GM23338 (cell line): ENCODE data around the gene ATP5PB. TPM values are rescaled to one million over a fixed set of nuclear protein-coding genes. Genes with fewer than 3 reads are reported as not detected.

Source experiments
- ATAC-seq: fragments of 200-7000 bp; cut with Tn5 transposase; 3 replicates; pipeline ENCODE4 v1.9.1; 2020
- DNase-seq: peaks from one replicate; pipeline ENCODE4 v3.0.0-alpha.2; 2015; ENCODE audit warnings: low spot score
- H2AFZ ChIP-seq: fragments of 200-600 bp; sonication (generic); 2 replicates; pipeline ENCODE4 v1.8.0; 2016; ENCODE audit warnings: antibody characterized with exemption, mild to moderate bottlenecking, moderate library complexity
- H3F3A ChIP-seq: fragments of 200-600 bp; sonication (generic); replicated peaks from 2 replicates; pipeline ENCODE4 v1.8.0; 2017; ENCODE audit warnings: antibody characterized with exemption, mixed run types, low read depth
- H3K27ac ChIP-seq: fragments of 200-600 bp; sonication (generic); 2 replicates; pipeline ENCODE4 v1.6.1; 2016; ENCODE audit warnings: low read depth
- H3K27me3 ChIP-seq: fragments of 200-600 bp; sonication (generic); 2 replicates; pipeline ENCODE4 v1.8.0; 2016; ENCODE audit warnings: mild to moderate bottlenecking, mixed run types, moderate library complexity; ENCODE audit not compliant: insufficient read depth
- H3K36me3 ChIP-seq: fragments of 200-600 bp; sonication (generic); 2 replicates; pipeline ENCODE4 v1.8.0; 2016; ENCODE audit warnings: mild to moderate bottlenecking; ENCODE audit not compliant: insufficient read depth
- H3K4me1 ChIP-seq: fragments of 200-600 bp; sonication (generic); 2 replicates; pipeline ENCODE4 v1.8.0; 2016; ENCODE audit warnings: mild to moderate bottlenecking, moderate library complexity; ENCODE audit not compliant: insufficient read depth
- H3K4me2 ChIP-seq: fragments of 200-600 bp; sonication (generic); 2 replicates; pipeline ENCODE4 v1.7.1; 2017; ENCODE audit warnings: mixed run types
- H3K4me3 ChIP-seq: fragments of 200-600 bp; sonication (generic); 2 replicates; pipeline ENCODE4 v1.6.1; 2016; ENCODE audit warnings: mixed run types
- H3K79me2 ChIP-seq: fragments of 200-600 bp; sonication (generic); replicated peaks from 2 replicates; pipeline ENCODE4 v1.8.0; 2017; ENCODE audit warnings: mild to moderate bottlenecking; ENCODE audit not compliant: insufficient read depth
- H3K9me2 ChIP-seq: fragments of 200-600 bp; sonication (generic); 2 replicates; pipeline ENCODE4 v1.8.0; 2017; ENCODE audit not compliant: insufficient read depth
- H4K20me1 ChIP-seq: fragments of 200-600 bp; sonication (generic); replicated peaks from 2 replicates; pipeline ENCODE4 v1.8.0; 2017; ENCODE audit warnings: mild to moderate bottlenecking; ENCODE audit not compliant: insufficient read depth
- H3K27ac Mint-ChIP-seq: 2 replicates; pipeline ENCODE4 v1.8.0; 2020; ENCODE audit warnings: inconsistent platforms, mild to moderate bottlenecking, moderate library complexity, mixed read lengths
- H3K27me3 Mint-ChIP-seq: 3 replicates; pipeline ENCODE4 v1.8.0; 2022; ENCODE audit warnings: low read depth, mild to moderate bottlenecking, moderate library complexity, mixed read lengths, inconsistent platforms; ENCODE audit not compliant: insufficient read depth, poor library complexity
- H3K36me3 Mint-ChIP-seq: 3 replicates; pipeline ENCODE4 v1.8.0; 2021; ENCODE audit warnings: low read depth, mild to moderate bottlenecking, inconsistent platforms, moderate library complexity, mixed read lengths
- H3K4me1 Mint-ChIP-seq: 3 replicates; pipeline ENCODE4 v1.8.0; 2020; ENCODE audit warnings: mild to moderate bottlenecking, inconsistent platforms, mixed read lengths
- H3K4me3 Mint-ChIP-seq: 3 replicates; pipeline ENCODE4 v1.8.0; 2021; ENCODE audit warnings: moderate library complexity, mild to moderate bottlenecking, inconsistent platforms, mixed read lengths
- H3K9me3 Mint-ChIP-seq: 3 replicates; pipeline ENCODE4 v1.8.0; 2020; ENCODE audit warnings: moderate library complexity, mild to moderate bottlenecking, inconsistent platforms, mixed read lengths
- CREB1 ChIP-seq: fragments of 250-450 bp; sonication (Bioruptor Pico); IDR thresholded peaks from 2 replicates; pipeline ENCODE4 v1.5.0; 2020; ENCODE audit warnings: low read depth, mild to moderate bottlenecking, moderate library complexity
- CTCF ChIP-seq, 2 experiments: fragments of 200-600 bp in 1 of 2; sonication (generic) in 1 of 2; conservative IDR thresholded peaks; 2 replicates each; pipeline versions ENCODE4 v1.5.1 to v1.6.1; 2016 to 2017; ENCODE audit warnings: antibody characterized with exemption in 2 of 2, low read depth in 2 of 2, mild to moderate bottlenecking in 2 of 2, moderate library complexity in 1 of 2
- EZH2 ChIP-seq: fragments of 200-600 bp; sonication (generic); IDR thresholded peaks from one replicate; pipeline ENCODE4 v1.8.0; 2017; ENCODE audit warnings: antibody characterized with exemption, mild to moderate bottlenecking, low read depth; ENCODE audit not compliant: unreplicated experiment
- JUNB ChIP-seq: IDR thresholded peaks from one replicate; pipeline ENCODE4 v1.6.1; 2016; ENCODE audit warnings: antibody characterized with exemption; ENCODE audit not compliant: unreplicated experiment
- NANOG ChIP-seq: IDR thresholded peaks from 2 replicates; pipeline ENCODE4 v1.6.1; 2016; ENCODE audit warnings: antibody characterized with exemption, borderline replicate concordance
- POLR2AphosphoS5 ChIP-seq: IDR thresholded peaks from 2 replicates; pipeline ENCODE4 v1.6.1; 2016; ENCODE audit warnings: antibody characterized with exemption, low read depth
- REST ChIP-seq: IDR thresholded peaks from one replicate; pipeline ENCODE4 v1.6.1; 2018; ENCODE audit warnings: antibody characterized with exemption; ENCODE audit not compliant: unreplicated experiment
- ZNF114 ChIP-seq: fragments of 250-450 bp; sonication (Bioruptor Pico); IDR thresholded peaks from 2 replicates; pipeline ENCODE4 v1.5.0; 2020; ENCODE audit warnings: mild to moderate bottlenecking, moderate library complexity
- ZNF331 ChIP-seq: fragments of 250-450 bp; sonication (Bioruptor Pico); IDR thresholded peaks from 2 replicates; pipeline ENCODE4 v1.5.0; 2020; ENCODE audit warnings: low read depth, mild to moderate bottlenecking, moderate library complexity
- ZNF462 ChIP-seq: fragments of 250-450 bp; sonication (Bioruptor Pico); IDR thresholded peaks from 2 replicates; pipeline ENCODE4 v1.5.0; 2020; ENCODE audit warnings: mild to moderate bottlenecking, moderate library complexity
- polyA plus RNA-seq: library from polyadenylated mRNA; unstranded; fragments of >200 nt; fragmentation: Nextera tagmentation; extraction: Ambion mirVana; gene quantifications from 2 replicates; pipeline ENCODE4 v1.2.1, GENCODE V29; 2016
- total RNA-seq: library from RNA; depleted of rRNA; stranded (reverse); fragments of >200 nt; shearing (Covaris generic); gene quantifications from 2 replicates; pipeline ENCODE4 v1.2.3, GENCODE V29; 2014

Gene ATP5PB
- total and polyA plus RNA-seq, 2 experiments from 2014 or later = 279 to 300 TPM

- Histone ChIP-seq H3K4me3 (no peak overlapping the region), H3K4me1 (no peaks in the 10 kb centered on the region), H3K9me2 (no peaks in the 10 kb centered on the region), H3K27ac (peak overlapping the region; percentile 67), H3F3A (no peaks in the 10 kb centered on the region), H3K4me2 (no peak overlapping the region), H3K36me3 (peaks cover 72% of the 10 kb centered on the region), H2AFZ (no peak overlapping the region), H3K79me2 (peaks cover 22% of the 10 kb centered on the region), H4K20me1 (peaks cover 39% of the 10 kb centered on the region), H3K27me3 (no peaks in the 10 kb centered on the region)
- ATAC-seq (peak; percentile 94), DNase-seq (peak; percentile 82)
- H3K9me3 Mint-ChIP-seq = no peaks in the 10 kb centered on the region
- no peaks in the 10 kb centered on the region for H3K27me3 Mint-ChIP-seq
- H3K36me3 Mint-ChIP-seq = peaks cover 91% of the 10 kb centered on the region
- TF ChIP-seq CREB1 (CRISPR knock-in tag) = no peak
- TF ChIP-seq CTCF (conservative IDR thresholded peaks at IDR 0.05; ENCODE audit: low read depth in 2 of 2) = peak; percentile 74 to 77
- no peaks in the 10 kb centered on the region for H3K4me1 Mint-ChIP-seq
- H3K4me3 Mint-ChIP-seq = no peak overlapping the region
- H3K27ac Mint-ChIP-seq = peak overlapping the region; percentile 75
Measured at GRCh38 chr1:111441573-111442192, 7.6 kb upstream of the ATP5PB start.

- Histone ChIP-seq H3K9me2 (no peaks in the 10 kb centered on the region), H3K27ac (peak overlapping the region; percentile 67; the same call in 1 of the 2 replicates), H2AFZ (no peak overlapping the region), H3F3A (no peaks in the 10 kb centered on the region), H3K79me2 (peaks cover 30% of the 10 kb centered on the region), H4K20me1 (peaks cover 45% of the 10 kb centered on the region), H3K27me3 (no peaks in the 10 kb centered on the region), H3K4me2 (no peak overlapping the region), H3K36me3 (peaks cover 79% of the 10 kb centered on the region), H3K4me3 (no peak overlapping the region), H3K4me1 (no peaks in the 10 kb centered on the region; the same call in 1 of the 2 replicates)
- peaks cover 4% of the 10 kb centered on the region; the same call in 2 of the 3 replicates for H3K4me1 Mint-ChIP-seq
- no peak for ATAC-seq
- no peak overlapping the region for H3K4me3 Mint-ChIP-seq
- no peaks in the 10 kb centered on the region for H3K9me3 Mint-ChIP-seq
- H3K27ac Mint-ChIP-seq = no peak overlapping the region
- peaks cover 93% of the 10 kb centered on the region for H3K36me3 Mint-ChIP-seq
- DNase-seq = no peak
- H3K27me3 Mint-ChIP-seq = no peaks in the 10 kb centered on the region
- TF ChIP-seq NANOG (no peak), POLR2AphosphoS5 (no peak), ZNF331 (CRISPR knock-in tag) (no peak), CREB1 (CRISPR knock-in tag) (no peak), ZNF462 (CRISPR knock-in tag) (no peak), EZH2 (no peak), JUNB (no peak), ZNF114 (CRISPR knock-in tag) (no peak), REST (no peak)
Measured at GRCh38 chr1:111442457-111442856, 6.8 kb upstream of the ATP5PB start.
